Large intestine (tissue), 3 donors: ENCODE data around the gene KANSL1L. TPM values are rescaled to one million over a fixed set of nuclear protein-coding genes. Genes with fewer than 3 reads are reported as not detected.
A peak's percentile ranks its signal among the peaks of the same experiment; 100 is the strongest.

Experiments used
- DNase-seq, 2 donors: peaks; one replicate each; pipeline versions ENCODE4 v3.0.0 to v3.0.0-alpha.2; 2013
- H3K27ac ChIP-seq: one replicate; pipeline ENCODE4 v1.5.1; 2013; ENCODE audit warnings: low read length
- H3K27me3 ChIP-seq: 2 replicates; pipeline ENCODE4 v1.6.1; 2013; ENCODE audit warnings: low read length; ENCODE audit not compliant: control insufficient read depth, insufficient read depth
- H3K36me3 ChIP-seq: 2 replicates; pipeline ENCODE4 v1.6.1; 2013; ENCODE audit warnings: low read length; ENCODE audit not compliant: control insufficient read depth, insufficient read depth
- H3K4me1 ChIP-seq: one replicate; pipeline ENCODE4 v1.6.1; 2013; ENCODE audit warnings: low read length; ENCODE audit not compliant: control insufficient read depth, insufficient read depth
- H3K4me3 ChIP-seq: one replicate; pipeline ENCODE4 v1.5.1; 2013; ENCODE audit warnings: low read length
- H3K9me3 ChIP-seq: one replicate; pipeline ENCODE4 v1.6.1; 2013; ENCODE audit warnings: mild to moderate bottlenecking, low read depth, low read length, moderate library complexity; ENCODE audit not compliant: control insufficient read depth
- WGBS: methylation state at CpG from one replicate; pipeline ENCODE4 v1.1.5; 2013; ENCODE audit warnings: low lambda C conversion rate; ENCODE audit not compliant: insufficient coverage; 5-methylcytosine and 5-hydroxymethylcytosine counted together
- polyA plus RNA-seq: library from polyadenylated mRNA; unstranded; fragments of 120-200 nt; gene quantifications from one replicate; pipeline ENCODE4 v1.2.1, GENCODE V29; 2013

Gene KANSL1L
- polyA plus RNA-seq, 1 donor: 23.1 TPM

DNA sequence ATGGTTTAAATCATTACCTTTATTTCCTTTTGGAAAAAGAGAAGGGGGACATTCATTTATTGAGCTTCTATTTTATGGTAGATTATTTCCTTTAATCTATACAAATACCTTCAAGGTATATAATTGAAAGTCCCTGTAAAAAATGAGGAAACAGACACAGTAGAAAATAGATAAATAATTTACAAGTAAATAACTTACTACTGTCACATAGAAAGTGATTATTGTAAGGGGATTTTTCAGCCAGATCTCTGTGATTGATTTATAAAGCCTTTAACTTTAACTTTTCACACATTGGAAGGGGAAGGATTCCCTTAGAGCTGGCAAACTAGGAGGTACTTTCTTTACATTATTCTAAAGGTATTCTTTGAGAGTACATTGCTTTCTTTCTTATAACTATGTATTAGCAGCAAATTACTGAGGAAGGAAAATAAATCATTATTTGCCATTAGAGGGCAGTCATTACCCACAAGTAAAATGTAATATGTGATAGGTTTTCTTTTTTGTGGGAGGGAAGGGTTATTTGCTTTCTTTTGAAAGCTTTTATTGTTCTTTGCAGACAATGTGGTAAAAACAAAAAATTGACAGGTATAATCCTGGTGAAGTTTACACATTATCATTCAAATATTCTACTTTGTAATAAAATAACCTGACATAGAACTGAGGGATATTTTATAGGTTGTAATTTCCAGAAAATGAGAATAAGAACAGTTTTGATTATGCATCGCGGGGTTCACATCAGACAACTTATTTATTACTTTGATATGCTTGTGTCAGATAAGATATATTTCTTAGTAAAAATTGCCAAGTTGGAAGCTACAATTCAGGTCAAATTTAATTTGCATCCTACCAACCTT is 193.6 kb downstream of the KANSL1L start:
- Histone ChIP-seq H3K9me3 (no peaks in the 10 kb centered on the region), H3K4me3 (no peak overlapping the region), H3K27me3 (peaks cover 4% of the 10 kb centered on the region), H3K36me3 (no peaks in the 10 kb centered on the region), H3K4me1 (no peaks in the 10 kb centered on the region), H3K27ac (no peak overlapping the region)
- peak; percentile 9 to 16 for DNase-seq
- no CpG with 5 or more reads among the region's 2 CpGs for WGBS

DNA sequence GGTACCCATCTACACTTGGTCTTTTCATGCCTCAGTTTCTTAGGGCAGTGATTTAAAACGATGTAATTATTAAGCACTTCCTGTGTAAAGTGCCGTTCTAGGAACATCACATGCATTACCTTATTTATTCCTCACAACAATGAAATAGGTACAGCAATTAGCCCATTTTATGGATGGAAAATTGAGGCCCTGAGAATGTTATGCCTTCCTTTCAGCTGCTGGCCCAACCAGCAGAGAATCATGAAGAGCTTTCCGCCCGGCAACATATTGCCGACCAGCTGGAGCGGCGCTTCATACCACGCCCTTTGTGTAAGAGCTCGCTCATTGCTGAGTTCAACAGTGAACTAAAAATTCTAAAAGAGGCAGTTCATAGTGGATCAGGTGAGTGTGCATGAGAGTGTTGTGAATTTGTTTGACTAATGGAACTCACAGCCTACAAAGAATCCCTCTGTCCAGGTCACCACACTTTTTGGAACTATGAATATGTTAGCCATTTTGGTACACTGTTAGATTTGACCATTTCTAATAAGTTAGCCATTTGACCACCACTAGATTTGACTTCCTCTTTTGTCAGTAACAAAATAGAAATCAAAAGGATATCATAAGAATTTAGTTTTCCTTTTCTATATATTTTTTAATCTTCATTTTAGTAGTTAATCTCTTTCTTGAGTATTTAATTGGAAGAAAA is 194.4 kb downstream of the KANSL1L start:
- no peak for DNase-seq
- WGBS: no CpG with 5 or more reads among the region's 9 CpGs
- Histone ChIP-seq H3K27me3 (peaks cover 4% of the 10 kb centered on the region), H3K27ac (no peak overlapping the region), H3K4me1 (no peaks in the 10 kb centered on the region), H3K4me3 (no peak overlapping the region), H3K36me3 (no peaks in the 10 kb centered on the region), H3K9me3 (no peaks in the 10 kb centered on the region)

- Histone ChIP-seq H3K36me3 (no peaks in the 10 kb centered on the region), H3K27me3 (peaks cover 6% of the 10 kb centered on the region), H3K27ac (no peak overlapping the region), H3K9me3 (no peaks in the 10 kb centered on the region), H3K4me3 (no peak overlapping the region), H3K4me1 (no peaks in the 10 kb centered on the region)
- no peak for DNase-seq
- WGBS: 63% methylated on average over 1 of the region's 1 CpG
Measured at GRCh38 chr2:209974576-209974975, 196.6 kb downstream of the KANSL1L start.

- Histone ChIP-seq H3K4me3 (no peak overlapping the region), H3K9me3 (no peaks in the 10 kb centered on the region), H3K36me3 (no peaks in the 10 kb centered on the region), H3K4me1 (no peaks in the 10 kb centered on the region), H3K27me3 (peaks cover 6% of the 10 kb centered on the region), H3K27ac (no peak overlapping the region)
- no peak for DNase-seq
- WGBS: 14% methylated on average over 1 of the region's 1 CpG
Measured at GRCh38 chr2:209973328-209973727, 197.9 kb downstream of the KANSL1L start.

Other genes starting within 250 kb of the KANSL1L start
- 41.0 TPM for gene RPE, start 168.8 kb downstream of the KANSL1L start, polyA plus RNA-seq
- gene ACADL, start 54.0 kb upstream of the KANSL1L start, polyA plus RNA-seq: 1.3 TPM
- 10.9 TPM for gene MYL1, start 143.8 kb upstream of the KANSL1L start, polyA plus RNA-seq